Liver (tissue), 9 donors: ENCODE measurements around the gene CCL2. TPM values are rescaled to one million over a fixed set of nuclear protein-coding genes. Genes with fewer than 3 reads are reported as not detected.

ENCODE experiments used
- DNase-seq: peaks from one replicate; pipeline ENCODE4 v3.0.0-alpha.2; 2017; ENCODE audit warnings: low spot score
- H3K27ac ChIP-seq, 2 donors: one replicate each; pipeline ENCODE4 v1.7.0; 2013; ENCODE audit warnings: inconsistent platforms in 2 of 2, low read length in 2 of 2, control low read depth in 1 of 2, low read depth in 1 of 2, mild to moderate bottlenecking in 1 of 2
- H3K27me3 ChIP-seq, 4 donors: one replicate each; pipeline versions ENCODE4 v1.6.1 to v1.7.0; 2013; ENCODE audit warnings: low read length in 3 of 4, inconsistent platforms in 1 of 4, mild to moderate bottlenecking in 1 of 4, moderate library complexity in 1 of 4; ENCODE audit not compliant: control insufficient read depth in 4 of 4, insufficient read depth in 4 of 4
- H3K36me3 ChIP-seq, 4 donors: one replicate each; pipeline versions ENCODE4 v1.6.1 to v1.7.0; 2013; ENCODE audit warnings: low read length in 3 of 4, mild to moderate bottlenecking in 3 of 4, low read depth in 1 of 4, moderate library complexity in 1 of 4; ENCODE audit not compliant: control insufficient read depth in 4 of 4, insufficient read depth in 3 of 4
- H3K4me1 ChIP-seq, 4 donors: one replicate each; pipeline versions ENCODE4 v1.6.1 to v1.7.0; 2013; ENCODE audit warnings: low read length in 3 of 4, mild to moderate bottlenecking in 3 of 4, moderate library complexity in 1 of 4; ENCODE audit not compliant: control insufficient read depth in 4 of 4, insufficient read depth in 4 of 4
- H3K4me3 ChIP-seq, 3 donors: one replicate each; pipeline versions ENCODE4 v1.6.1 to v1.7.0; 2013; ENCODE audit warnings: low read length in 3 of 3, control low read depth in 1 of 3, low read depth in 1 of 3, mild to moderate bottlenecking in 1 of 3
- H3K9ac ChIP-seq, 2 donors: one replicate each; pipeline ENCODE4 v1.7.0; 2013; ENCODE audit warnings: low read length in 2 of 2, mild to moderate bottlenecking in 2 of 2, moderate library complexity in 2 of 2, control low read depth in 1 of 2, low read depth in 1 of 2
- H3K9me3 ChIP-seq, 4 donors: one replicate each; pipeline versions ENCODE4 v1.6.1 to v1.7.0; 2013; ENCODE audit warnings: low read length in 3 of 4; ENCODE audit not compliant: control insufficient read depth in 4 of 4
- EGR1 ChIP-seq, 2 donors: IDR thresholded peaks; 2 replicates each; pipeline ENCODE4 v1.6.1; 2016 to 2018; ENCODE audit warnings: antibody characterized with exemption in 2 of 2, low read depth in 2 of 2
- FOXA1 ChIP-seq: IDR thresholded peaks from 2 replicates; pipeline ENCODE4 v1.6.1; 2016; ENCODE audit warnings: antibody characterized with exemption
- FOXA2 ChIP-seq: IDR thresholded peaks from 2 replicates; pipeline ENCODE4 v1.6.1; 2016; ENCODE audit warnings: antibody characterized with exemption
- GABPA ChIP-seq, 2 donors: IDR thresholded peaks in 1 of 2; conservative IDR thresholded peaks in 1 of 2; 2 replicates each; pipeline ENCODE4 v1.6.1; 2016; ENCODE audit warnings: antibody characterized with exemption in 2 of 2, mild to moderate bottlenecking in 1 of 2, moderate library complexity in 1 of 2
- HNF4A ChIP-seq, 2 donors: conservative IDR thresholded peaks; 2 replicates each; pipeline ENCODE4 v1.6.1; 2016; ENCODE audit warnings: antibody characterized with exemption in 2 of 2, mild to moderate bottlenecking in 2 of 2
- HNF4G ChIP-seq: IDR thresholded peaks from 2 replicates; pipeline ENCODE4 v1.6.1; 2016; ENCODE audit warnings: antibody characterized with exemption
- JUND ChIP-seq, 2 donors: IDR thresholded peaks; 2 replicates each; pipeline ENCODE4 v1.6.1; 2016; ENCODE audit warnings: antibody characterized with exemption in 2 of 2
- NR2F2 ChIP-seq: IDR thresholded peaks from 2 replicates; pipeline ENCODE4 v1.6.1; 2016; ENCODE audit warnings: antibody characterized with exemption
- RAD21 ChIP-seq, 2 donors: IDR thresholded peaks; 2 replicates each; pipeline ENCODE4 v1.6.1; 2016; ENCODE audit warnings: antibody characterized with exemption in 2 of 2, mild to moderate bottlenecking in 2 of 2
- RXRA ChIP-seq, 2 donors: IDR thresholded peaks; 2 replicates each; pipeline ENCODE4 v1.6.1; 2017 to 2018; ENCODE audit warnings: antibody characterized with exemption in 2 of 2, mild to moderate bottlenecking in 1 of 2
- SP1 ChIP-seq: IDR thresholded peaks from 2 replicates; pipeline ENCODE4 v1.6.1; 2018; ENCODE audit warnings: antibody characterized with exemption, mild to moderate bottlenecking
- TAF1 ChIP-seq: conservative IDR thresholded peaks from 2 replicates; pipeline ENCODE4 v1.6.1; 2016; ENCODE audit warnings: antibody characterized with exemption, mild to moderate bottlenecking
- YY1 ChIP-seq: IDR thresholded peaks from 2 replicates; pipeline ENCODE4 v1.6.1; 2016; ENCODE audit warnings: antibody characterized with exemption, mild to moderate bottlenecking
- WGBS: extraction: QIAGEN DNeasy Blood & Tissue Kit; methylation state at CpG from one replicate; pipeline ENCODE4 v1.1.7; 2013; 5-methylcytosine and 5-hydroxymethylcytosine counted together
- polyA plus RNA-seq, 2 donors: library from polyadenylated mRNA; stranded (reverse) in 1 of 2; unstranded in 1 of 2; fragments of 200-250 nt in 1 of 2; fragments of >200 nt in 1 of 2; fragmentation: Nextera tagmentation in 1 of 2; extraction: Ambion mirVana in 1 of 2; gene quantifications; one replicate each; pipeline versions ENCODE4 v1.2.1 to v1.2.3, GENCODE V29; 2013 to 2015
- total RNA-seq, 2 donors: library from RNA; depleted of rRNA; stranded (reverse); fragments of >200 nt; gene quantifications; one replicate each; pipeline ENCODE4 v1.2.3, GENCODE V29; 2014
- TF ChIP-seq, protein P1 (sequence below): IDR thresholded peaks from 2 replicates; pipeline ENCODE4 v1.6.1; 2016; ENCODE audit warnings: antibody characterized with exemption
- TF ChIP-seq, protein P2 (sequence below): fragments of 150-350 bp; IDR thresholded peaks from 2 replicates; pipeline ENCODE4 v1.5.1; 2017; ENCODE audit warnings: improper control_type of control experiment, low read depth, low read length; ENCODE audit not compliant: missing input control
- TF ChIP-seq, protein P3 (sequence below): IDR thresholded peaks from 2 replicates; pipeline ENCODE4 v1.6.1; 2016; ENCODE audit warnings: antibody characterized with exemption, mild to moderate bottlenecking
- TF ChIP-seq, protein P4 (sequence below): IDR thresholded peaks from 2 replicates; pipeline ENCODE4 v1.6.1; 2016; ENCODE audit warnings: antibody characterized with exemption
- TF ChIP-seq, protein P5 (sequence below): IDR thresholded peaks from 2 replicates; pipeline ENCODE4 v1.6.1; 2016; ENCODE audit warnings: antibody characterized with exemption
- donor health status: healthy.
- donor health status: healthy.
- donor health status: healthy.
- donor health status: healthy.
- donor health status: healthy.

Gene CCL2
- total and polyA plus RNA-seq, 4 donors = 3.5 to 8.9 (median 5.4) TPM

DNA sequence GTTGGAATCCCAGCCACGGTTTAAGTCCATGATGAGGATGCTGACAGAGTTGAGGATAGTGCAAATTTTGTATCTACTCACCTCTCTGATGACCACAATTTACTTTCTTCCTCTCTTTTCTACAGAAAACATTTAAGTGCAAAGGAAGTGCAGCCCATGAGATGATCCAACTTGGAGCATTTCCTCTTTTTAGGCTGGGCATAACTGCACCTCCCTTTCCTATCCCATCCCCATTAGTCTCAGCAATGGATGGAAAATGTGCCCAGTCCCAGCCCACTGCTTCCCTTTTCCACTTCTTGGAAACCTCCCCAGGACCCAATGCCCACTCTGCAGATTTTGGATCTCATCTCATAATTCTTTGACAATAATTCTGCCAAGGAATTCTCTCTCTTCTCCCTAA, 47.6 kb downstream of the CCL2 start:
- no peaks in the 10 kb centered on the region for H3K36me3 ChIP-seq
- H3K4me3 ChIP-seq = no peak overlapping the region
- no peak for DNase-seq
- no peaks in the 10 kb centered on the region for H3K27me3 ChIP-seq
- WGBS = 84% methylated on average over 1 of the region's 1 CpG
- no peaks in the 10 kb centered on the region for H3K4me1 ChIP-seq
- TF ChIP-seq, protein P1, sequence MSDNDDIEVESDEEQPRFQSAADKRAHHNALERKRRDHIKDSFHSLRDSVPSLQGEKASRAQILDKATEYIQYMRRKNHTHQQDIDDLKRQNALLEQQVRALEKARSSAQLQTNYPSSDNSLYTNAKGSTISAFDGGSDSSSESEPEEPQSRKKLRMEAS = no peak
- TF ChIP-seq YY1 (no peak), HNF4G (no peak), TAF1 (no peak), GABPA (IDR thresholded peaks at IDR 0.05 in 1 of 2, conservative IDR thresholded peaks at IDR 0.05 in 1 of 2) (no peak)
- TF ChIP-seq, protein P2, sequence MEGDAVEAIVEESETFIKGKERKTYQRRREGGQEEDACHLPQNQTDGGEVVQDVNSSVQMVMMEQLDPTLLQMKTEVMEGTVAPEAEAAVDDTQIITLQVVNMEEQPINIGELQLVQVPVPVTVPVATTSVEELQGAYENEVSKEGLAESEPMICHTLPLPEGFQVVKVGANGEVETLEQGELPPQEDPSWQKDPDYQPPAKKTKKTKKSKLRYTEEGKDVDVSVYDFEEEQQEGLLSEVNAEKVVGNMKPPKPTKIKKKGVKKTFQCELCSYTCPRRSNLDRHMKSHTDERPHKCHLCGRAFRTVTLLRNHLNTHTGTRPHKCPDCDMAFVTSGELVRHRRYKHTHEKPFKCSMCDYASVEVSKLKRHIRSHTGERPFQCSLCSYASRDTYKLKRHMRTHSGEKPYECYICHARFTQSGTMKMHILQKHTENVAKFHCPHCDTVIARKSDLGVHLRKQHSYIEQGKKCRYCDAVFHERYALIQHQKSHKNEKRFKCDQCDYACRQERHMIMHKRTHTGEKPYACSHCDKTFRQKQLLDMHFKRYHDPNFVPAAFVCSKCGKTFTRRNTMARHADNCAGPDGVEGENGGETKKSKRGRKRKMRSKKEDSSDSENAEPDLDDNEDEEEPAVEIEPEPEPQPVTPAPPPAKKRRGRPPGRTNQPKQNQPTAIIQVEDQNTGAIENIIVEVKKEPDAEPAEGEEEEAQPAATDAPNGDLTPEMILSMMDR = no peak
- H3K9me3 ChIP-seq = no peaks in the 10 kb centered on the region
- no peak overlapping the region for H3K27ac ChIP-seq
- H3K9ac ChIP-seq = no peak overlapping the region

DNA sequence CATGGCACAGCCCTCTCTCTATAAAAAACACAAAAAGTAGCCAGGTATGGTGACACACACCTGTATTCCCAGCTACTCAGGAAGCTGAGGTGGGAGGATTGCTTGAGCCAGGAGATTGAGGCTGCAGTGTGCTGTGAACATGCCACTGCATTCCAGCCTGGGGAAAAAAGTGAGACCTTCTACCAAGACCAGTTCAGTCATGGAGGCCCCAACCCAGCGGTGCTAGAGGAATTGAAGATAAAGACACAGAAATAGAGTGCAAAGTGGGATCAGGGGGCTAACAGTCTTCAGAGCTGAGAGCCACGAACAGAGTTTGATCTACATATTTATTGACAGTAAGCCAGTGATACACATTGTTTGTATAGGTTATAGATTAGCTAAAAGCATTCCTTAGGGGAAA, 48.5 kb downstream of the CCL2 start:
- Histone ChIP-seq H3K9ac (no peak overlapping the region), H3K27ac (no peak overlapping the region), H3K27me3 (no peaks in the 10 kb centered on the region), H3K4me1 (no peaks in the 10 kb centered on the region), H3K4me3 (no peak overlapping the region), H3K36me3 (no peaks in the 10 kb centered on the region), H3K9me3 (no peaks in the 10 kb centered on the region)
- 86% methylated on average over 2 of the region's 2 CpGs for WGBS
- TF ChIP-seq, protein P2 = no peak
- TF ChIP-seq, protein P3, sequence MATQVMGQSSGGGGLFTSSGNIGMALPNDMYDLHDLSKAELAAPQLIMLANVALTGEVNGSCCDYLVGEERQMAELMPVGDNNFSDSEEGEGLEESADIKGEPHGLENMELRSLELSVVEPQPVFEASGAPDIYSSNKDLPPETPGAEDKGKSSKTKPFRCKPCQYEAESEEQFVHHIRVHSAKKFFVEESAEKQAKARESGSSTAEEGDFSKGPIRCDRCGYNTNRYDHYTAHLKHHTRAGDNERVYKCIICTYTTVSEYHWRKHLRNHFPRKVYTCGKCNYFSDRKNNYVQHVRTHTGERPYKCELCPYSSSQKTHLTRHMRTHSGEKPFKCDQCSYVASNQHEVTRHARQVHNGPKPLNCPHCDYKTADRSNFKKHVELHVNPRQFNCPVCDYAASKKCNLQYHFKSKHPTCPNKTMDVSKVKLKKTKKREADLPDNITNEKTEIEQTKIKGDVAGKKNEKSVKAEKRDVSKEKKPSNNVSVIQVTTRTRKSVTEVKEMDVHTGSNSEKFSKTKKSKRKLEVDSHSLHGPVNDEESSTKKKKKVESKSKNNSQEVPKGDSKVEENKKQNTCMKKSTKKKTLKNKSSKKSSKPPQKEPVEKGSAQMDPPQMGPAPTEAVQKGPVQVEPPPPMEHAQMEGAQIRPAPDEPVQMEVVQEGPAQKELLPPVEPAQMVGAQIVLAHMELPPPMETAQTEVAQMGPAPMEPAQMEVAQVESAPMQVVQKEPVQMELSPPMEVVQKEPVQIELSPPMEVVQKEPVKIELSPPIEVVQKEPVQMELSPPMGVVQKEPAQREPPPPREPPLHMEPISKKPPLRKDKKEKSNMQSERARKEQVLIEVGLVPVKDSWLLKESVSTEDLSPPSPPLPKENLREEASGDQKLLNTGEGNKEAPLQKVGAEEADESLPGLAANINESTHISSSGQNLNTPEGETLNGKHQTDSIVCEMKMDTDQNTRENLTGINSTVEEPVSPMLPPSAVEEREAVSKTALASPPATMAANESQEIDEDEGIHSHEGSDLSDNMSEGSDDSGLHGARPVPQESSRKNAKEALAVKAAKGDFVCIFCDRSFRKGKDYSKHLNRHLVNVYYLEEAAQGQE = no peak
- no peak for TF ChIP-seq TAF1
- no peak for TF ChIP-seq RXRA (IDR thresholded peaks at IDR 0.05)
- no peak for TF ChIP-seq JUND (IDR thresholded peaks at IDR 0.05)
- TF ChIP-seq HNF4A (conservative IDR thresholded peaks at IDR 0.05) = no peak
- TF ChIP-seq, protein P4, sequence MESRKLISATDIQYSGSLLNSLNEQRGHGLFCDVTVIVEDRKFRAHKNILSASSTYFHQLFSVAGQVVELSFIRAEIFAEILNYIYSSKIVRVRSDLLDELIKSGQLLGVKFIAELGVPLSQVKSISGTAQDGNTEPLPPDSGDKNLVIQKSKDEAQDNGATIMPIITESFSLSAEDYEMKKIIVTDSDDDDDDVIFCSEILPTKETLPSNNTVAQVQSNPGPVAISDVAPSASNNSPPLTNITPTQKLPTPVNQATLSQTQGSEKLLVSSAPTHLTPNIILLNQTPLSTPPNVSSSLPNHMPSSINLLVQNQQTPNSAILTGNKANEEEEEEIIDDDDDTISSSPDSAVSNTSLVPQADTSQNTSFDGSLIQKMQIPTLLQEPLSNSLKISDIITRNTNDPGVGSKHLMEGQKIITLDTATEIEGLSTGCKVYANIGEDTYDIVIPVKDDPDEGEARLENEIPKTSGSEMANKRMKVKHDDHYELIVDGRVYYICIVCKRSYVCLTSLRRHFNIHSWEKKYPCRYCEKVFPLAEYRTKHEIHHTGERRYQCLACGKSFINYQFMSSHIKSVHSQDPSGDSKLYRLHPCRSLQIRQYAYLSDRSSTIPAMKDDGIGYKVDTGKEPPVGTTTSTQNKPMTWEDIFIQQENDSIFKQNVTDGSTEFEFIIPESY = no peak
- no peak for TF ChIP-seq GABPA (IDR thresholded peaks at IDR 0.05 in 1 of 2, conservative IDR thresholded peaks at IDR 0.05 in 1 of 2)
- TF ChIP-seq YY1 = no peak
- no peak for TF ChIP-seq FOXA2
- TF ChIP-seq EGR1 (IDR thresholded peaks at IDR 0.05; ENCODE audit: low read depth in 2 of 2) = no peak
- no peak for TF ChIP-seq FOXA1
- TF ChIP-seq, protein P5, sequence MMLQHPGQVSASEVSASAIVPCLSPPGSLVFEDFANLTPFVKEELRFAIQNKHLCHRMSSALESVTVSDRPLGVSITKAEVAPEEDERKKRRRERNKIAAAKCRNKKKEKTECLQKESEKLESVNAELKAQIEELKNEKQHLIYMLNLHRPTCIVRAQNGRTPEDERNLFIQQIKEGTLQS = no peak
- TF ChIP-seq RAD21 (IDR thresholded peaks at IDR 0.05) = no peak
- TF ChIP-seq, protein P1 = no peak
- TF ChIP-seq SP1 = no peak
- TF ChIP-seq NR2F2 = no peak
- TF ChIP-seq HNF4G = no peak
- DNase-seq = no peak
